Uterus (tissue), 2 donors: Measurements from ENCODE around the gene CYSRT1.

Experiments used
- CTCF ChIP-seq, 4 experiments: fragments of 200-600 bp in 2 of 4; fragments of 450-650 bp in 2 of 4; sonication (generic) in 2 of 4; IDR thresholded peaks; one replicate each; pipeline ENCODE4 v1.5.1; 2016 to 2019; ENCODE audit warnings: antibody characterized with exemption in 4 of 4, mild to moderate bottlenecking in 2 of 4, moderate library complexity in 1 of 4
- POLR2A ChIP-seq, 2 donors: fragments of 450-650 bp; IDR thresholded peaks; one replicate each; pipeline ENCODE4 v1.6.1; 2016; ENCODE audit warnings: antibody characterized with exemption in 2 of 2, mild to moderate bottlenecking in 1 of 2, moderate library complexity in 1 of 2

- TF ChIP-seq POLR2A (IDR thresholded peaks at IDR 0.05) (no peak), CTCF (IDR thresholded peaks at IDR 0.05) (no peak)
Measured at GRCh38 chr9:137190315-137190856, 34.6 kb upstream of the CYSRT1 start.
